A549 treated with Hydrocortisone at 1 μM for 4 hours (cell line): ENCODE measurements around the gene RP9. TPM values are rescaled to one million over a fixed set of nuclear protein-coding genes. Genes with fewer than 3 reads are reported as not detected.

Experiments
- total RNA-seq: library from RNA; stranded (reverse); fragments of 200-300 nt; extraction: Qiagen RNA extraction; gene quantifications from 5 replicates; pipeline ENCODE4 v1.2.3, GENCODE V29; 2022

Gene RP9
- 26.7 to 37.1 TPM (median 32.2 TPM) in 5 replicates for total RNA-seq

GRCh38 chr7:33109005-33109757, at the start of gene RP9:
TSS of gene RP9 (minus strand) at chr7:33109404. CDS start at chr7:33109372, 32 bp downstream.

GRCh38 chr7:33128990-33129805, 20.0 kb upstream of the RP9 start, which contains the start of gene BBS9:
TSS of gene BBS9 (plus strand) at chr7:33129564. CDS start at chr7:33146253, 16,689 bp downstream.

GRCh38 chr7:33062023-33062781, 47.0 kb downstream of the RP9 start, which contains the start of gene NT5C3A:
TSS of gene NT5C3A (minus strand) at chr7:33062776. CDS start at chr7:33062705, 71 bp downstream.

Other genes starting within 250 kb of the RP9 start
- 20.5 to 31.3 TPM (median 24.6 TPM) in 5 replicates for gene KBTBD2, start 217.6 kb downstream of the RP9 start, total RNA-seq
- 70.1 to 149 TPM (median 84.9 TPM) in 5 replicates for gene FKBP9, start 152.0 kb downstream of the RP9 start, total RNA-seq
- gene NT5C3A, start 46.6 kb downstream of the RP9 start, total RNA-seq: 31.9 to 41.5 TPM (median 35.3 TPM) in 5 replicates
- gene BBS9, start 20.2 kb upstream of the RP9 start, total RNA-seq: 2.6 to 4.8 TPM (median 3.0 TPM) in 5 replicates